Spleen (tissue), 11 donors: ENCODE results near the gene IRF2BPL. TPM values are rescaled to one million over a fixed set of nuclear protein-coding genes. Genes with fewer than 3 reads are reported as not detected.
A peak's percentile ranks its signal among the peaks of the same experiment; 100 is the strongest.
"Not testable (repeated sequence)": the region's sequence is repeated elsewhere in the genome, so short reads cannot be mapped to it uniquely, and the experiment has no call there.

Experiments used
- DNase-seq: peaks from one replicate; pipeline ENCODE4 v3.0.0-alpha.2; 2020
- H3K27ac ChIP-seq, 8 donors: fragments of 200-600 bp; sonication (generic) in 7 of 8; 1 replicate in 4 of 8; 2 replicates in 4 of 8; pipeline versions ENCODE4 v1.5.0 to v1.8.0; 2016 to 2021; ENCODE audit warnings: inconsistent platforms in 4 of 8, mild to moderate bottlenecking in 4 of 8, moderate library complexity in 1 of 8
- H3K27me3 ChIP-seq, 7 donors: fragments of 200-600 bp; sonication (generic) in 6 of 7; replicated peaks in 1 of 7; 1 replicate in 4 of 7; 2 replicates in 3 of 7; pipeline versions ENCODE4 v1.5.0 to v1.8.0; 2016 to 2021; ENCODE audit warnings: inconsistent platforms in 3 of 7, mild to moderate bottlenecking in 1 of 7
- H3K36me3 ChIP-seq, 6 donors: fragments of 200-600 bp; sonication (generic) in 5 of 6; 1 replicate in 4 of 6; 2 replicates in 2 of 6; pipeline versions ENCODE4 v1.5.0 to v1.8.0; 2016 to 2021; ENCODE audit warnings: inconsistent platforms in 2 of 6
- H3K4me1 ChIP-seq, 6 donors: fragments of 200-600 bp; sonication (generic) in 5 of 6; 1 replicate in 3 of 6; 2 replicates in 3 of 6; pipeline versions ENCODE4 v1.5.0 to v1.8.0; 2016 to 2021; ENCODE audit warnings: inconsistent platforms in 3 of 6
- H3K4me3 ChIP-seq, 8 donors: fragments of 200-600 bp; sonication (generic) in 7 of 8; 1 replicate in 4 of 8; 2 replicates in 4 of 8; pipeline versions ENCODE4 v1.5.0 to v1.8.0; 2016 to 2021; ENCODE audit warnings: inconsistent platforms in 4 of 8, mild to moderate bottlenecking in 4 of 8, moderate library complexity in 2 of 8
- H3K9me3 ChIP-seq, 8 donors: fragments of 200-600 bp; sonication (generic) in 7 of 8; 1 replicate in 4 of 8; 2 replicates in 4 of 8; pipeline versions ENCODE4 v1.5.0 to v1.8.0; 2016 to 2021; ENCODE audit warnings: inconsistent platforms in 4 of 8
- POLR2A ChIP-seq, 3 donors: fragments of 450-650 bp; IDR thresholded peaks; one replicate each; pipeline ENCODE4 v1.5.1; 2017; ENCODE audit warnings: antibody characterized with exemption in 3 of 3, mild to moderate bottlenecking in 1 of 3
- POLR2AphosphoS5 ChIP-seq, 3 donors: sonication (generic); formaldehyde crosslinking; IDR thresholded peaks; one replicate each; pipeline ENCODE4 v1.5.1; 2017; ENCODE audit warnings: antibody characterized with exemption in 3 of 3
- whole genome bisulfite sequencing, 5 donors: extraction: QIAGEN DNeasy Blood & Tissue Kit in 3 of 5; methylation state at CpG; one replicate each; pipeline versions ENCODE4 v1.1.5 to v1.1.7; 2013 to 2018; 5-methylcytosine and 5-hydroxymethylcytosine counted together
- intact Hi-C: fragments of 100-400 bp; cut with DNase I; formaldehyde crosslinking; loops from one replicate; pipeline ENCODE4 v1.15.0; 2023; ENCODE audit warnings: low total_unique reads
- polyA plus RNA-seq, 3 donors: library from polyadenylated mRNA; stranded (reverse); fragments of 200-250 nt; gene quantifications; one replicate each; pipeline ENCODE4 v1.2.1, GENCODE V29; 2013
- total RNA-seq, 7 donors: library from RNA; depleted of rRNA in 3 of 7; stranded (reverse); fragments of >200 nt in 3 of 7; fragmentation: NEBNext Ultra II Directional in 4 of 7; extraction: Animal tissue kit (Norgen Biotek cat#: 25700) in 4 of 7; gene quantifications; one replicate each; pipeline versions ENCODE4 v1.1.0 to v1.2.1, GENCODE V29; 2016 to 2021
- TF ChIP-seq, protein P1 (sequence below), 11 experiments: fragments of 200-600 bp in 7 of 11; fragments of 450-650 bp in 4 of 11; sonication (generic) in 4 of 11; IDR thresholded peaks in 8 of 11; conservative IDR thresholded peaks in 3 of 11; 1 replicate in 7 of 11; 2 replicates in 4 of 11; pipeline versions ENCODE4 v1.4.0 to v1.8.0; 2016 to 2021; ENCODE audit warnings: antibody characterized with exemption in 11 of 11, inconsistent platforms in 4 of 11, mild to moderate bottlenecking in 1 of 11
- donor health status: healthy with polysubstance abuse.
- donor health status: DM: no; HTN: no; CAD: no; lungs with moderate emphysema.
- donor health status: DM: no; HTN: no; CAD: no.
- donor health status: Bipolar disorder and iron deficiency.
- donor health status: healthy.
- donor health status: DM: no; HTN: no; CAD: no.
- donor health status: DM: yes; HTN: yes; CAD: no.

The IRF2BPL gene
- total and polyA plus RNA-seq, 10 donors, result 4.1 to 62.7 (median 46.2) TPM

DNA sequence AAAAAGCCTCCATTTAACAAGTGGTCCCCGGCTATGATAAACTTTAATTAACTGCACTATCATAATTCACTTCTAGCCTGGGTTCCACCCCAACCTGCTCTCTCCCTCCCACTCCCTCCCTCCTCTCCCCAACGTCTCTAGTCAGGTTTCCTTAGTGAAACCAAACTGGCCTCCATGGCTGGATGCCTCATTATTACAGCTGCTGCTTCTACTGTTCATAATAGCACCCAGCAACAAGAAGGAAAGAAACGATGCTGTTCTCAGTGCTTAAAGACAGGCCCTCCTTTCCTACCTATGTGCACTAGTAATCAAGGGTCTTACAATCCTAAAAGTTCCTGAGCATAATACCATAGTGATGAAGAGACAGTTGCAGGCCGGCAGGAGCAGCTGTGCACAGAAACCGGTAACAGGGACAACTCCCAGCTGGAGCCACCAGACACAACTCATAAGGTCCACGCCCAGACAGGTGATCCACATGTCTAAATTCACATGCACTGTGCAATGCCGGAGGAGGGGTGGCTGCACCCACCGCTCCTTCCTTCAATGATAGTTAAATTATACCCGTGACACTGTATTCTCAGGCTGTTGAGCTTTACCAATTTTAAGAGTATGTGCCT, 6.2 kb downstream of the IRF2BPL start:
- Histone ChIP-seq H3K27me3 (no peaks in the 10 kb centered on the region), H3K9me3 (no peaks in the 10 kb centered on the region), H3K4me3 (no peak overlapping the region), H3K27ac (peak overlapping the region in 6 of 8 donors; percentile 2 to 100 (median 90)), H3K4me1 (peaks cover 30 to 54% (median 49%) of the 10 kb centered on the region in 6 donors), H3K36me3 (peaks cover 0 to 39% (median 9%) of the 10 kb centered on the region in 6 donors)
- no peak for TF ChIP-seq POLR2A (IDR thresholded peaks at IDR 0.05)
- no peak for TF ChIP-seq POLR2AphosphoS5 (IDR thresholded peaks at IDR 0.05)
- TF ChIP-seq, protein P1, sequence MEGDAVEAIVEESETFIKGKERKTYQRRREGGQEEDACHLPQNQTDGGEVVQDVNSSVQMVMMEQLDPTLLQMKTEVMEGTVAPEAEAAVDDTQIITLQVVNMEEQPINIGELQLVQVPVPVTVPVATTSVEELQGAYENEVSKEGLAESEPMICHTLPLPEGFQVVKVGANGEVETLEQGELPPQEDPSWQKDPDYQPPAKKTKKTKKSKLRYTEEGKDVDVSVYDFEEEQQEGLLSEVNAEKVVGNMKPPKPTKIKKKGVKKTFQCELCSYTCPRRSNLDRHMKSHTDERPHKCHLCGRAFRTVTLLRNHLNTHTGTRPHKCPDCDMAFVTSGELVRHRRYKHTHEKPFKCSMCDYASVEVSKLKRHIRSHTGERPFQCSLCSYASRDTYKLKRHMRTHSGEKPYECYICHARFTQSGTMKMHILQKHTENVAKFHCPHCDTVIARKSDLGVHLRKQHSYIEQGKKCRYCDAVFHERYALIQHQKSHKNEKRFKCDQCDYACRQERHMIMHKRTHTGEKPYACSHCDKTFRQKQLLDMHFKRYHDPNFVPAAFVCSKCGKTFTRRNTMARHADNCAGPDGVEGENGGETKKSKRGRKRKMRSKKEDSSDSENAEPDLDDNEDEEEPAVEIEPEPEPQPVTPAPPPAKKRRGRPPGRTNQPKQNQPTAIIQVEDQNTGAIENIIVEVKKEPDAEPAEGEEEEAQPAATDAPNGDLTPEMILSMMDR (IDR thresholded peaks at IDR 0.05 in 8 of 11, conservative IDR thresholded peaks at IDR 0.05 in 3 of 11), result no peak
- DNase-seq, result no peak
- intact Hi-C loops, result no loop called here
- WGBS, 5 donors, result 63 to 72% (median 66%) methylated on average over 9 of the region's 9 CpGs

DNA sequence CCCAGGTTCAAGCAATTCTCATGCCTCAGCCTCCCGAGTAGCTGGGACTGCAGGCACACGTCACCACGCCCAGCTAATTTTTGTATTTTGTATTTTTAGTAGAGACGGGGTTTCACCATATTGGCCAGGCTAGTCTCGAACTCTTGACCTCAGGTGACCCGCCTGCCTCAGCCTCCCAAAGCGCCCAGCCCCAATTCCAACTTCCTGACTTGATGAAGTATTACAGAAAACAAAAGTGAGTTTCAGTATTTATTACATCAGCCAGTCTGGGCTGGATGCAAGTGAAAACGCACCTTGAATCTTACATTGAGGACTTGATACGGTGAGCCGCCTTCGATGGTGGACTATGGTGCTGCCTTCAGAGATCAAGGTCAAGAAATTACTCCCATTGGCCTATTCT, 7.1 kb downstream of the IRF2BPL start:
- 88 to 97% (median 92%) methylated on average over 11 of the region's 11 CpGs for WGBS, 5 donors
- H3K9me3 ChIP-seq, DNase-seq, H3K4me3 ChIP-seq, intact Hi-C loops, H3K27me3 ChIP-seq: not testable (repeated sequence)
- Histone ChIP-seq H3K36me3 (peaks cover 0 to 36% (median 9%) of the 10 kb centered on the region in 6 donors), H3K4me1 (peaks cover 27 to 49% (median 44%) of the 10 kb centered on the region in 6 donors), H3K27ac (peak overlapping the region in 1 of 8 donors; percentile 100)

DNA sequence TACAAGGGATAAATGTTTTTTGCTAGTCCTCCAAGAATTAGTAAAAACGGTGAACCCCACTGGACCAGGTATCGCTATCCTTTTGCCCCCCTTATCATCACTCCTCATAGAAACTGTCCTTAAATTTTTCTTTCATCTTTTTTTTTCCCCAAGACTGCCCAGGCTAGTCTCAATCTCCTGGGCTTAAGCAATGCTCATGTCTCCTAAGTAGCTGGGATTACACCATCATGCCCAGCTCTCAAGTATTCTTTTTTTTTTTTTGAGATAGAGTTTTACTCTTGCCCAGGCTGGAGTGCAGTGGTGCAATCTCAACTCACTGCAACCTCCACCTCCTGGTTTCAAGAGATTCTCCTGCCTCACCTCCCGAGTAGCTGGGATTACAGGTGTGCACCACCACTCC, 9.7 kb downstream of the IRF2BPL start:
- 83 to 95% (median 90%) methylated on average over 3 of the region's 3 CpGs for WGBS, 5 donors
- intact Hi-C loops, result no loop called here
- Histone ChIP-seq H3K27ac (no peak overlapping the region), H3K4me3 (no peak overlapping the region), H3K27me3 (no peaks in the 10 kb centered on the region), H3K9me3 (no peaks in the 10 kb centered on the region), H3K36me3 (peaks cover 0 to 10% (median 1%) of the 10 kb centered on the region in 6 donors), H3K4me1 (peaks cover 10 to 32% (median 19%) of the 10 kb centered on the region in 6 donors)
- DNase-seq, result no peak
- TF ChIP-seq, protein P1 (IDR thresholded peaks at IDR 0.05 in 8 of 11, conservative IDR thresholded peaks at IDR 0.05 in 3 of 11), result no peak
- no peak for TF ChIP-seq POLR2A (IDR thresholded peaks at IDR 0.05)
- TF ChIP-seq POLR2AphosphoS5 (IDR thresholded peaks at IDR 0.05), result no peak

DNA sequence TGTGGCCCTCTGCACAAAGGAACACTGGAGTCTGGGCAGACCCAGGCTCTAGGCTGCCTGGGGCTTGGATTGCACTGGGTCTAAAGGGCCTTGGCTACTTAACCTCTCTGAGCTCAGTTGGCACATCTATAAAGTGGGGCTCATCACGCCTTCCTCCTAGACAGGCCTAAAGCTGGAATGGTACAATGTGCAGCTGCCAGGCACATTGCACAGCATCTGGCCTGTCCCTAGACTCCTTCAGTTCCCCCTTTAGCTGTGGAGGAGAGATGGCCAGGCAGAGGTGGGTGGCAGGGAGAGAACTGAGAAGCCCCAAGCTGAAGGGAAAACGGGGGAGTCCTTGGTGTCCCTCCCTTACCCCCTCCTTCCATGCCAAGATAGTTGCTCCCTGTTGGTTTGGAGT, 10.8 kb downstream of the IRF2BPL start:
- 68 to 95% (median 80%) methylated on average over 1 to 2 of the region's 2 CpGs for WGBS, 5 donors

More for the DNA sequence above, 10.8 kb downstream of the IRF2BPL start:
- H3K4me1 ChIP-seq, result peaks cover 0 to 32% (median 8%) of the 10 kb centered on the region in 6 donors
- intact Hi-C loops, result no loop called here
- H3K9me3 ChIP-seq, result no peaks in the 10 kb centered on the region
- no peaks in the 10 kb centered on the region for H3K27me3 ChIP-seq
- DNase-seq, result no peak
- no peak overlapping the region for H3K4me3 ChIP-seq
- no peaks in the 10 kb centered on the region for H3K36me3 ChIP-seq
- H3K27ac ChIP-seq, result no peak overlapping the region
- TF ChIP-seq POLR2A (IDR thresholded peaks at IDR 0.05), result no peak
- TF ChIP-seq, protein P1 (IDR thresholded peaks at IDR 0.05 in 8 of 11, conservative IDR thresholded peaks at IDR 0.05 in 3 of 11), result no peak
- no peak for TF ChIP-seq POLR2AphosphoS5 (IDR thresholded peaks at IDR 0.05)
